Colonic mucosa (tissue), 4 donors: Measurements from ENCODE around the gene CCDC158. TPM values are rescaled to one million over a fixed set of nuclear protein-coding genes. Genes with fewer than 3 reads are reported as not detected.
"Not testable (repeated sequence)": the region's sequence is repeated elsewhere in the genome, so short reads cannot be mapped to it uniquely, and the experiment has no call there.

ENCODE experiments used
- DNase-seq: peaks from one replicate; pipeline ENCODE4 v3.0.0-alpha.2; 2020
- H3K27ac ChIP-seq: fragments of 200-600 bp; one replicate; pipeline ENCODE4 v1.8.0; 2021
- H3K27me3 ChIP-seq: fragments of 200-600 bp; one replicate; pipeline ENCODE4 v1.8.0; 2021
- H3K36me3 ChIP-seq: fragments of 200-600 bp; one replicate; pipeline ENCODE4 v1.8.0; 2021
- H3K4me1 ChIP-seq: fragments of 200-600 bp; one replicate; pipeline ENCODE4 v1.8.0; 2021; ENCODE audit warnings: mild to moderate bottlenecking
- H3K4me3 ChIP-seq: fragments of 200-600 bp; one replicate; pipeline ENCODE4 v1.8.0; 2021
- H3K9ac ChIP-seq, 2 donors: one replicate each; pipeline ENCODE4 v1.7.0; 2013; ENCODE audit warnings: control low read depth in 2 of 2, low read depth in 2 of 2, low read length in 2 of 2
- H3K9me3 ChIP-seq: fragments of 200-600 bp; one replicate; pipeline ENCODE4 v1.8.0; 2021
- CTCF ChIP-seq: fragments of 200-600 bp; IDR thresholded peaks from one replicate; pipeline ENCODE4 v1.8.0; 2022; ENCODE audit warnings: antibody characterized with exemption, mild to moderate bottlenecking
- intact Hi-C: fragments of 100-400 bp; cut with DNase I; formaldehyde crosslinking; loops from one replicate; pipeline ENCODE4 v1.14.1; 2022
- total RNA-seq, 2 donors: library from RNA; stranded (reverse); fragmentation: NEBNext Ultra II Directional in 1 of 2; extraction: Animal tissue kit (Norgen Biotek cat#: 25700) in 1 of 2; gene quantifications; one replicate each; pipeline ENCODE4 v1.2.1, GENCODE V29; 2021
- donor health status: healthy.
- donor health status: DM: no; HTN: no; CAD: no.
- donor health status: DM: no; HTN: no; CAD: no.

CCDC158 gene
- total RNA-seq, 2 donors from 2014 or later, result not detected

DNA sequence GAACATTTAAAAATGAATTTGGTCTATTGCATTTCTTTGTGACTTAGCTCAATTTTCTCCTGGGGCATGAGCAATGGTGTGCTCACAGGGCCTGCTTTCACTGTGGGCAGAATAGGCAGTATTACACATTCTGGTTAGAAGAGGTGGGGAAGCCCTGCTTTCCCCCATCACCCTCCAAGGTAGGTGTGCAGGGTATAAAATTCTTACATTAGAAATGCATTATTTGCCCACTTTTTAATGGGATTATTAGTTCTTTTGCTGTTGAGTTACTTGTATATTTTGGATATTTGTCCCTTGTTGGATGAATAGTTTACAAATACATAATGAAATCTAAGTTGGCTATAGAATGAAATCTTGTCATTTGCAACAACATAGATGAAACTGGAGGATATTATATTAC, 122.7 kb downstream of the CCDC158 start:
- H3K4me1 ChIP-seq, result peaks cover 3% of the 10 kb centered on the region
- intact Hi-C loops, result no loop called here

DNA sequence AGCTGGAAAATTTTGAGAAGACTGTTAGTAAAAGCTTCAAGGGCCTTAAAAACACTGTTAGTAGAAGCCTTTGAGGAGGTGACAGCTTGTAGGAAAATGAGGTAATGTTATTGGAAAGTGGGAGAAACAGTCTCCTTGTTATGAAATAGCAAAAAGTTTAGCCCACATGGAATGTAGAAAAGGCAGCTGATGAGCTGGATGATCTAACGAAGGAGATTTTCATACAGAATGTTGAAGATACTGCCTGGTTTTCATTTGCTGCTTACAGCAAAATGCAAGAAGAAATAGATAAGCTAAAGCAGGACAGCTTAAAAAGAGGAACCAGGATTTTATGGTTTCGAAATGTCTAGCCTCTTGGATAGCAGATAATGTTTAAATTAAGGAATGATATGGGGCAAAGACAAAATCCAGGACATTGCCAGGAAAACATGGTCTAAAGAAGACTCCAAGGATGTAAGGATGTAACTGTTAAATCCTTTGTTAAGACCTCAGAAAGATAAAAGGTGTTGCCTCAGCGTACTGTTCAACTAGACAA, 124.6 kb downstream of the CCDC158 start:
- DNase-seq, result no peak
- Histone ChIP-seq H3K9me3 (no peaks in the 10 kb centered on the region), H3K27ac (no peak overlapping the region), H3K36me3 (no peaks in the 10 kb centered on the region), H3K9ac (no peak overlapping the region), H3K27me3 (no peaks in the 10 kb centered on the region), H3K4me3 (no peak overlapping the region), H3K4me1 (peaks cover 3% of the 10 kb centered on the region)
- intact Hi-C loops, result no loop called here
- TF ChIP-seq CTCF, result no peak

More for the DNA sequence above, 122.7 kb downstream of the CCDC158 start:
- Histone ChIP-seq H3K27me3 (no peaks in the 10 kb centered on the region), H3K9ac (no peak overlapping the region), H3K27ac (no peak overlapping the region), H3K9me3 (no peaks in the 10 kb centered on the region), H3K4me3 (no peak overlapping the region), H3K36me3 (no peaks in the 10 kb centered on the region)
- DNase-seq, result no peak
- TF ChIP-seq CTCF, result no peak

- no peak for TF ChIP-seq CTCF
- Histone ChIP-seq H3K9me3 (no peaks in the 10 kb centered on the region), H3K9ac (no peak overlapping the region), H3K36me3 (no peaks in the 10 kb centered on the region), H3K4me1 (no peaks in the 10 kb centered on the region), H3K27ac (no peak overlapping the region), H3K4me3 (no peak overlapping the region), H3K27me3 (no peaks in the 10 kb centered on the region)
- DNase-seq, result no peak
- intact Hi-C loops, result no loop called here
Observed at GRCh38 chr4:76293772-76294171, 127.2 kb downstream of the CCDC158 start.

- H3K27ac ChIP-seq, result no peak overlapping the region
- TF ChIP-seq CTCF, result no peak
- no peaks in the 10 kb centered on the region for H3K27me3 ChIP-seq
- DNase-seq, result no peak
- no peaks in the 10 kb centered on the region for H3K36me3 ChIP-seq
- H3K9ac ChIP-seq, result no peak overlapping the region
- no peaks in the 10 kb centered on the region for H3K9me3 ChIP-seq
- intact Hi-C loops, result no loop called here
- no peak overlapping the region for H3K4me3 ChIP-seq
- no peaks in the 10 kb centered on the region for H3K4me1 ChIP-seq
Observed at GRCh38 chr4:76292730-76293129, 128.2 kb downstream of the CCDC158 start.

- H3K27ac ChIP-seq, H3K4me1 ChIP-seq, H3K4me3 ChIP-seq, intact Hi-C loops, H3K36me3 ChIP-seq, H3K27me3 ChIP-seq, DNase-seq, H3K9me3 ChIP-seq, H3K9ac ChIP-seq: not testable (repeated sequence)
Observed at GRCh38 chr4:76287811-76288210, 133.1 kb downstream of the CCDC158 start.

DNA sequence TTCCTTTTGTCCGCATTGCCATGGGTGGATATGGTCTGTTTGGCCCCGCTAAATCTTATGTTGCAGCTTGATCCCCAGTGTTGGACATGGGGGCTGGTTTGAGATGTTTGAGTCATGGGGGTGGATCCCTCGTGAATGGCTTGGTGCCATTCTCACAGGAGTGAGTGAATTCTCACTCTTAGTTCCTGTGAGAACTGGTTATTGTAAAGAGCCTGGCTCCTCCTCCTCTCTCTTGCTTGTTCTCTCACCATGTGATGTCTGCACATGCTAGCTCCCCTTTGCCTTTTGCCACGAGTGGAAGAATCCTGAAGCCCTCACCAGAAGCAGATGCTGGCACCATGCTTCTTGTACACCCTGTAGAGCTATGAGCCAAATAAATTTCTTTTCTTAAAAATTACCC, 137.0 kb downstream of the CCDC158 start:
- Histone ChIP-seq H3K27me3 (no peaks in the 10 kb centered on the region), H3K4me1 (no peaks in the 10 kb centered on the region), H3K27ac (no peak overlapping the region), H3K36me3 (no peaks in the 10 kb centered on the region), H3K4me3 (no peak overlapping the region), H3K9ac (no peak overlapping the region), H3K9me3 (no peaks in the 10 kb centered on the region)
- intact Hi-C loops, result no loop called here
- TF ChIP-seq CTCF, result no peak
- no peak for DNase-seq
